NCI-H1417 treated with DMSO at 0.1 percent for 48 hours (cell line): ENCODE results near the gene MMP23B.
"Not testable (repeated sequence)": the region's sequence is repeated elsewhere in the genome, so short reads cannot be mapped to it uniquely, and the experiment has no call there.

Experiments
- DNase-seq: peaks from one replicate; lab custom pipeline; 2025; lab: John Stamatoyannopoulos, UW

MMP23B gene

GRCh38 chr1:1630965-1631781 lies 800 bp upstream of the MMP23B start:
- no peak for DNase-seq

DNA sequence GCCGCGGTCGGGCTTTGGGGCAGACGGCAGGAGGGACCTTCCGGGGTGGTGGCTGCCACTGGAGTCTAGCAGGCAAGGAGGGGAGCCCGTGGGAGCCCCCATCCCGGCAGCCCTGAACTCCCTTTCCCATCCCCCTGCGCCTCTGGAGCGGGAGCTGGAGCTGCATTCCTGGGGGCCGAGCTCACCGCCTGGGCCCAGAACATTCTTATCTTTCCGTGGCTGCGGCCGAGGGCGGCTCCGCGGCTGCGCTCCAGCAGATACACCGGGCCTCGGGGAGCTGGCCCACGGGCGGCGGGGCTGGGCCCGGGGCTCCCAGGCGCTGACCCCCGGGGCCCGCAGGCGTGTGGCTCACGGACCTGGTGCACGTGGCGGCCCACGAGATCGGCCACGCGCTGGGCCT lies 1.4 kb downstream of the MMP23B start:
- not testable (repeated sequence) for DNase-seq

GRCh38 chr1:1634613-1635012 lies 2.6 kb downstream of the MMP23B start:
- DNase-seq = not testable (repeated sequence)

DNA sequence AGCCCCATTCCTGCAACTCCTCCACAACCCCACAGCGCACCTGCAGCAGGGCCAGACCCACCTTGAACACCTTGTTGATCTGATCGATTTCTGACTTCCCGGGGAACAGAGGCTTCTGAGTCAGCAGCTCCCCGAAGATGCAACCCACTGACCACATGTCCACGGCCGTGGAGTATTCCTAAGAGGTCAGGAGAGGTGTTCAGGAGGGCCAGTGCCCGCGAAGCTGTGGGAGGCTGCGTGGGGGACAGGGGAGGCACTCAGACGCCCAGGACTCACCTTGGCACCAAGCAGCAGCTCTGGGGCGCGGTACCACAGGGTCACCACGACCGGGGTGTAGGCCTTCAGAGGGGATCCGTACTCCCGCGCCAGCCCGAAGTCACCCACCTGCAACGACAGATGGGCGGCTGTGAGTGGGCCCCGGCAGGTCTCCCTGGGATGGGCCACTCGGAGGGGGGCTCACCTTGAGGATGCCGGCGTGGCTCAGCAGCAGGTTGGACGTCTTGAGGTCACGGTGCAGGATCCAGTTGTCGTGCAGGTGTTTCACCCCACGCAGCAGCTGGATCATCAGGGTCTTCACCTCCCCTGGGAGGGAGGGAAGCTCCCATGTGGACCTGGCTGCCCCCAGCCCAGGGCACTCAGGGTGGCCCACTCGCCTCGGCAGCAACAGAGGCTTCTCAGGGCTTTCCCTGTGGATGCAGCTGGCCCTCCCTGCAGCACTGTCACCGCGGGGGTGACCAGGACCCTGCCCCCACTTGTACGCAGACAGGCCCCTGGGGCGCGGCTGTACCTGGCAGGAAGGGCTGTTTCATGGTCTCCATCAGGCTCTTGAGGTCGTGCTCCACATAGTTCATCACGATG lies 4.9 kb downstream of the MMP23B start:
- DNase-seq = not testable (repeated sequence)

DNA sequence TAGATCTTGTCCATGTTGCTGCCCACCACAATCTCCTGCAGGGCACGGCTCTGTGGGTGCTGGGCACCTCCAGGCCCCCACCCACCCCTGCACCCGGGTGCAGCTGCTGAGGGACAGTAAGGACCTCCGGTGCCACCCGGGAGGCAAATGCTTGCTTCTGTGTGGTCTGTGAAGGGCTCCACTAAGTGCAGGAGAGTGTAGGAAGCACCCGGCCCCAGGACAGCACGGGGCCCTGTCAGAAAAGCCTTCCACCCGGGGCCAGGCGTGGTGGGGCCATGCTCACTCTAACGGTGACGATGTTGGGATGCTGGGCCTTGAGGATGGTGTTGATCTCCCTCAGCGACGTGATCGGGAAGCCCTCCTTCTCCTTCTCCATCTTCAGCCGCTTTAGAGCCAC lies 5.5 kb downstream of the MMP23B start:
- not testable (repeated sequence) for DNase-seq

DNA sequence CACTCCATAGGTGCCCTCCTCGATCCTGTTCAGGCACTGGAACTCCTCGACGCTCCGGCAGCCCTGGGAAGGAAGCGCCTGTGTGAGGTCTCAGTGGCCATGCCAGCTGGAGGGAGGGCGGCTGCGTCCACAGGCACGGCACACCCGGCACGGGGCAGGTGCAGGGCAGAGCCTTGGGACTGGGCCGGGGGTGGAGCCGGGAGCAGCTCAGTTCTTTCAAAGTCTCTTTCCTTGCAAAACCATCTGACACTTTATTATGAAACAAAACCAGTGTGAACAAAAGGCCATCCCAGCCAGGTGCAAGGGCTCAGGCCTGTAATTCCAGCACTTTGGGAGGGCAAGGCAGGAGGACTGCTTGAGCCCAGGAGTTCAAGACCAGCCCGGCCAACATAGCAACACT lies 6.6 kb downstream of the MMP23B start:
- DNase-seq = not testable (repeated sequence)

GRCh38 chr1:1639368-1639767 lies 7.4 kb downstream of the MMP23B start:
- not testable (repeated sequence) for DNase-seq

- not testable (repeated sequence) for DNase-seq
Measured at GRCh38 chr1:1640081-1640480, 8.1 kb downstream of the MMP23B start.

GRCh38 chr1:1640711-1641461 lies 8.9 kb downstream of the MMP23B start:
- DNase-seq = not testable (repeated sequence)

GRCh38 chr1:1646326-1646725 lies 14.4 kb downstream of the MMP23B start:
- DNase-seq = not testable (repeated sequence)

- not testable (repeated sequence) for DNase-seq
Measured at GRCh38 chr1:1647567-1648241, 15.7 kb downstream of the MMP23B start.

DNA sequence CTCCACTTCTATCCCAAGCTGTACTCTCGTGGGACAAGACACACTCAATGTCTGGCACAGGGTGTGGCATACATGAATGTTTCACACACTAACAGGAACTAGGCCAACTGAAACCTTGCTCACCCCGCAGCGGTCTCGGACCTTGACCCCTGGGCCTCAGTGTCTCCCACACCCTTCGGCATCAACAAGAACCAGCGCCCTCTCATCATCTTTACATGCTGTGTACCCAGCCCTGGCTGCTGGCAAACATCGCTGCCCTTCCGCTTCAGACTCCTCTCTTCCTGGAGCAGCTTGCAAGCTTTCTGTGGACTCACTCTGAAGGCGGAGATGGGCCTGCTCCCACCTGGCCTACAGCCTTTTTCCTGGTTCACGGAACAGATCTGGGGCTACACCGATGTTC lies 16.3 kb downstream of the MMP23B start:
- not testable (repeated sequence) for DNase-seq

DNA sequence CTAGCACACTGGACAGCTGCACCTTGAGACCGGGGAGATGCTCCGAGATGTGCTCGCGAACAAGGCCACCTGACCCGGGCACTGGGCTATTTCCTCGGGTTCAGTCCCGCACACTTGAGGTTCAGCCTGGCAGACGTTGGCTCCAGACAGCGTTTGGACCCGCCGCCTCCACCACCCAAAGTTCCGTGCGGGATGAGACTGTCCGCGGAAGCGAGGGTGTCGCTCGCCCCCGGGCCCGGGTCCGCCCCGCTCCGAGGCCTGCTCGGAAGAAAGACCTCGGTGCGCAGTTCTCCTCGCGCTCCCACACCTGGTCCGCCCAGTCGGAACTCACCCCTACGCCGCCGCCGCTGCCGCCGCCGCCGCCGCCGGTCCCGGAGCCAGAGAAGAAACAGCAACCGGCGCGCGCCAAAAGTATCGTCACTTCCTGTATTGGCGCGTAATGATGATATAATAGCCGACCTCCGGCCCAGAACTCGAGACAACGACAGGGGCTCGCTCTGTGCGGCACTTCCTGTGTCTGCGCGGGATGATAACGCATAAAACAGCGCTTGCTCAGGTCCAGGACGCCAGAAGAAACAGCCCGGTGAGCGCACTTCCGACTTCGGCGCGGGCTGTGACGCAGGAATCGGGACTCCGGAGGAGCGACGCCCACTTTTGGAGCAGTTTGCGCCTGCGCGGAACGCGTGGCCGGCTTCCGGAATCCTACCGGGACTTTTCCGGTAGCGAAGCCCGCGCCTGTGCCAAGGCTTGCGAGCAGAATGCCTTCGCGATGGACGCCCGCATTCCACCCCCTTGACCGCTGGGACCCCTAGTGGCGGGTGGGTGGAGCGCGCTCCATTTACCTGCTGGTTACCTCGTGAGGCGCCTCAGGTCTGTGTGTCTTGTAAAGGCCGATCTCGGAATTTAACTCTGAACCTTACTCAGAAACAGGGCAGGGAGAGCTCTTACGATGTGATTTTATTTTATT lies 26.9 kb downstream of the MMP23B start, which contains the start of gene CDK11B:
TSS of gene CDK11B (minus strand) at position 422 of the 967 bp plus-strand sequence. CDS start 1,519 bp downstream, outside the sequence.
- peak; percentile 63 for DNase-seq

DNA sequence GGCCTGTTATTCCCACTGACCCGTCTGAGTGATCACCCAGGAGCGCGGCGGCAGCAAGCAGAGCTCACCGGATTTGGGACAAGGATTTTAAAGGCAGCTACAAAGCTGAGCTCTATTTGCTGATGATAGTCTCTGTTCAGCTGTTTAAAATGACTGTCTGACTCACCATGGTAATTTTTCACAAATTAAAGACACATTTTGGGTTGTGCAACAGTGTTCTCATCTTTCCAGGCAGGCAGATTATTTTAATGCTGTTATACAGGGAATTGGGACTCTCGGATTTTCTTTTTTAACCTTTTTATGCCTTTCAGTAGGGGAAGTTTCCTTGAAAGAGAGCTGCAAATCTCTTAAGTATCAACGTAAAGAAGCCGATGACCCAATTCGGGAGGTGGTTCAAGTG lies 30.4 kb downstream of the MMP23B start:
- not testable (repeated sequence) for DNase-seq

- not testable (repeated sequence) for DNase-seq
Measured at GRCh38 chr1:1662830-1663560, 31.0 kb downstream of the MMP23B start.

GRCh38 chr1:1664318-1664717 lies 32.3 kb downstream of the MMP23B start:
- DNase-seq = not testable (repeated sequence)

GRCh38 chr1:1664941-1665814 lies 33.2 kb downstream of the MMP23B start:
- DNase-seq = no peak

- DNase-seq = no peak
Measured at GRCh38 chr1:1665815-1666251, 33.9 kb downstream of the MMP23B start.
